ENCODE results near the gene OGDHL.
"Not testable (repeated sequence)": the region's sequence is repeated elsewhere in the genome, so short reads cannot be mapped to it uniquely, and the experiment has no call there.

OGDHL gene

DNA sequence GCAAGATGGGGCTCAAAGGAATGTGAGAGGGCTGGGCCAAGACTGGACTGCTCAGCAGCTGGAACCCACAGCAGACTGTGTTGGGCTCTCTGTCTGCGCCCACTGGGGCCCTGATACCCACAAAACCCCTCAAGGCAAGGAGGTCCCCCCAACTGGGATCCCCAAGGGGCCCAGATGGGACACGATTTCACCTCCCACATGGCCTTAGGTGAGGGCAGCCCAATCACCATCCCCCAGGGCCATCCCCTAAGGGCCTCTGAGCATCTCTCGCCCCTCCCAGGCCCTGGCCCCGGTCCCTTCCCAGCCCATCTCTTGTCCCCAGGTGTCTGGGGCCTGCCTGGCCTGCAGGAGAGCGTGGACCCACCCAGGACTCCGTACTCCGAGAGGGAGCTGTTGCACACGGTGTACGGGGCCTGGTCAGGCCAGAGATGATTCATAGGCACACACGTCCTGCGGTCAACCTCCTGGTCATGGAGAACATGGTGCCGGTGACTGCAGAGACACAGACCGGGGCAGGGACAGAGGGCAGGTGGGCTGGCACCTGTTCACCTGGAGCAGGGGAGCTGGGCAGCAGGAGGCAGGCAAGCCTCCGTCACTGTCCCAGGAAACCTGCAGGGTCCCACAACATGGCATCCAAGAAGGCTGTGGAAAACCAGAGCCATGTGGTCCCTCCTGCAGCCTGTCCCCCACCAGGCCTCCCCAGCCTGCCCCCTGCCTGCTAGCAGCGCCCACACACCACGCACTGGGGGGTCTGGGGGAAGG is 21.6 kb downstream of the OGDHL start:
- in situ Hi-C loops (cut with MboI; ENCODE audit: low sequenced_read_pairs) = no loop called here

DNA sequence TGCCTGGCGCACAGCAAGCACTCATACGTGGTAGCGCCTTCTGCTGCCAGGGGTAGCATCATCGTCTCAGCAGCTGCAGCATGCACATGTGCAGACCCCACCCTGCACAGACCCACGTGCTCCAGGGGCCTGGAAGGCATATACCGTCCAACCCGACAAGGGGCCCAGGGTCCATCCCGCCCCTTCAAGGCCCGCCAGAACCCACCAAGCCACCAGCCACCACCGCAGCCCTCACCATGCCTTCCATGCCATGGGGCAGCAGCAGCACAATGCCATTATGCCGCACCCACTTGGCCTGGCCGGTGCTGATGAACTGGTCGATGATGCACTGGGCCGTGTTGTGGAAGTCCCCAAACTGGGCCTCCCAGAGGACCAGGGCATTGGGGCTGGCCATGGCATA is 22.7 kb downstream of the OGDHL start:
- in situ Hi-C loops (cut with MboI; ENCODE audit: low sequenced_read_pairs) = no loop called here

DNA sequence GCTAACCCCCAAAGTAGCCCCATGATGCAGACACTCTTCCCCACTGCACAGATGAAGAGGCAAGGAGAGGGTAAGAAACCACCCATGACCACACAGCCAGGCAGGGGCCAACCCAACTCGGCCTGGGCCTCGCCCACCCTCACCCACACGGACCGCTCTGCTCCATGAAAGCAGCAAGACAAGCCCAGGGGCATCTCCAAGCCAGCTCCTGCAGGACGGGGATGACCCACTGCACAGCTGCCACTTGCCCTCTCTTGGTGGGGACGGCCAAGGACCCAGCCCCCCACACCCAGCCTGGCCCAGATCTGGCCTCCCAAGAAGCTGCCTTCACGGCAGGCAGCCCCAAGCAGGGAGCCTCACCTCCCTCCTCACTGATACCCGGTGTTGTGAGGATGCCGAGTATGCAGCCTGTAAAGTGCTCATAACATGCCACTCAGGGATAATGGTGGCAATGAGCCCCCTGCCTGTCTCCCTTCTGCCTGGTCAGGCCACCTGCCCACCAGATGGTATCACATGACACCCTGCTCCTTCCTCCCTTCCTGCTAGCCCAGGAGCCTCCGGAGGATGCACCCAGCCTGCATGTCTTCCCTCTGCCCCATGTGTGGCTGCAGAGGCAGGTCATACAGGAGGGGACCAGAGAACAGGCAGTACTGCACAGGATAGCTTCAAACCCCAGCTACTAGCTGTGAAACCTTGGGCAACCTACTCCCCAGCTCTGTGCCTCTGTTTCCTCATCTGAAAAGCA is 23.3 kb downstream of the OGDHL start:
- in situ Hi-C loops (cut with MboI; ENCODE audit: low sequenced_read_pairs) = no loop called here

DNA sequence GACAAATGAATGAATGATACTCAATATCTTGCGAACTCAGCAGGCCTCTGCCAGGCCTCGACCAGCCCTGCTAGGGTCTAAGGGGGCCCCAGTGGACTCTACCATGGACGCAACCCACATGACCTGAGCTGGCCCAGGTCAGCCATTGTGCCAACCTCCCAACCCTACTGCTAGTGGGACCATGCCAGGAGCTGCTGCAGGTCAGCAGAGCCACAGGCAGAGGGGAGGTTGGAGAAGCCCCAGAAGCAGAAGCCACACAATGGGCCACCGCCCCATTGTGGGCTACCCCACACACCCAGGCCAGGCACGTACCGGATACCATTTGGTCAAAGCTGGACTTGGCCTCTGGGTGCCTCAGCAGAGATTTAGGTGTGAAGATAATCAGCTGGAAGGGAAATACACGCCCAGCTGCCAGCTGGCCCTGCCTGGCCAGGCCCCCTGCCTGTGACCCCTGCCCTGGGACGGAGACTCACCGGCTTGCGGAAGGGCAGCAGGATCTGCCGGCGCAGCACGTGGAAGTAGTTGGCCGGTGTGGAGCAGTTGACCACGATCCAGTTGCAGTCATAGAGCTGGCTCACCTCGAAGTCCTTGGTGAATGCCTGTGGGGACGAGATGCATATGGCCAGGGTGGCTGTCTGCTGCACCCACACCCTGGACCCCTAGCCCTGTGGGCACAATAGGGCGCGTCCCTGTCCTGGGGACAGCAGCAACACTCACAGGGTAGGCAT is 24.5 kb downstream of the OGDHL start:
- in situ Hi-C loops (cut with MboI; ENCODE audit: low sequenced_read_pairs) = no loop called here

DNA sequence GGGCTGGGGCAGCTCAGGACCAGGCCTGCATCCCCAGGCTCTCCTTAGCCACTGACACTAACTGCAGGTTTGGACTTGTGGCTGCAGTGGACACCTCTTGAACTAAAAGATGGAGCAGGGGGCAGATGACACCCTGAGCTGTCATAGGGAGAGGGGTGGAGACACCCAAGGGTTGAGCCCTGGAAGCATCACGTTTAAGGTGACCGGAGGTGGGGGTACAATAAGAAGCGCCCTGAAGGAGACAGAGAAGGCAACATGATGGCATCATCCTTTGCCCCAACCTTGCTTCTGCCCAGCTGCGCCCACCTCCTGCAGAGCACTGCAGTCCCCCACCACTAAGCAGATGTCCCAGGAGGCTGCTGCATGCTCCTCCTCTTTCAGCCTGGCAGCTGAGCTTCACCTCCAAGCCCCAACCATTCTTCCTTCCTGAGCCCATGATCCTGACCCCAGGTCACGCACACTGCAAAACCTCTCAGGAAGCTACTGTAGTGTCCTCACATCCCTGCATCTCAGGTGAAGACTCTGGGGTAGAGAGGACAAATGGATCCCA is 25.5 kb downstream of the OGDHL start:
- in situ Hi-C loops (cut with MboI; ENCODE audit: low sequenced_read_pairs) = no loop called here

DNA sequence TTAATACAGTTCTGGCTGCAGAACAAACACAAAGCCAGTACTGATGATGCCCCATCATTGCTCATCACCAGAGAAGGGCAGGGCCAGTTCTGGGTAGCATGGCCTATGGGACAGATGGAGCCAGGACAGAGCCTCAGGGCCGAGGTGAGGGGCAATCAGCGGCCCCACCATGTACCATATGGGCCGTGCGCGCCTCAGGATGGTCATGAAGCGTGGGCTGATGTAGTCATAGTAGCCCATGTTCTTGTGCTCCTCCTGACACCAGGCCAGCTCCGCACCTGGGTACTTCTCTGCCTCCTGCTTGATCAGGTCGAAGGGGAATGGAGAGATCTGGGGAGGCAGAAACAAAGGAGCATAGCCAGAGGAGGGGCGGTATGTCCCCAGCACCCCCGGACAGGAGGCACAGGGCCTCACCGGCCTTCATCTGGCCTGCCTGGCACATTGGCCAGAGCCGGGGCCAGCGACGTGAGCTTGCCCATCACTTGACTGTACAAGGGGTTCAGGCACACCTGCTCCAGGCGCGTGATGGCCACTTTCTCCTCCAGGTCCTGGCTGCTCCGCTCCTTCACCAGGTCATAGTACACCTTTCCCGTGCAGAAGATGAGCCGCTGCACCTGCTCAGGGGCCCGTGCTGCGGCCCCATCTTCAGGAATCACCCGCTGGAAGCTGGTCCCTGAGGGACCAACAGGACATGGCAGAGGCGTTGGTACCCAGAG is 26.1 kb downstream of the OGDHL start:
- in situ Hi-C loops (cut with MboI; ENCODE audit: low sequenced_read_pairs) = no loop called here

DNA sequence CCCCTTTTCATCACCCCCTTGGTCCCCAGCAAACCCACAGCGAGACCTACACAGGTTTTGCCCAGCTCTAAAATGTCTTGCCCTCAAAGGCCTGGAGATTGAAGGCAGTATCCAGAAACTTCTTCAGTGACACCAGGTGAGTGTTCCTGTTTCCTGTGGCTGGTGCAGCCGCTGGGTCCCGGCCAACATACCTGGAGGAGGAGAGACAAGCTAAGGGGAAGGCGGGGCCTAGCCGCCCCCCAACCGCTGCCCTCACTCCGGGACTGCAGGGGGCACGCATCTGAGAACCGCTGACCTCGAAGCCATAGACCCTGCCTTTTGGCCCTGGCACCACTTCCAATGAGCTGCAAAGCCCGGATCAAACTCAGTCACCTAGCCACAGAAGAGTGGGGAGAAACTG is 27.0 kb downstream of the OGDHL start:
- in situ Hi-C loops (cut with MboI; ENCODE audit: low sequenced_read_pairs) = no loop called here

DNA sequence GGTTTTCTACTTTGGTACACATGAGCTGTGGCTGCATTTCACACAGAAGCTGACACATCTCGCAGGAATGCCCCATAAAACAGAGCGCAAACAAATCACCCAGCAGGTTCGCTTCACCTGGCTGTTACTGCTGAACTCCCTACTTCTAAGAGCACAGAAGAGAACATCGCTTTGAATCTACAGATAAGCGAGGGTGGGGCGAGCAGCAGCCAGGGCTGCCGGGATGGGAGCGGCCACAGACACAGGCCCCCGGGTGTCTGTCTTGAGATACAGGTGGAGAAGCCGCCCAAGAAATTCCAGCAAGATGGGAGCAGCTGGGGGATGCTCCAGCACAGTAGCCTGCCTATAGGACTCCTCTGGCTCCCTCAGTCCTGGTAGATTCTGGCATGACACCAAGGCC is 27.4 kb downstream of the OGDHL start:
- in situ Hi-C loops (cut with MboI; ENCODE audit: low sequenced_read_pairs) = no loop called here

DNA sequence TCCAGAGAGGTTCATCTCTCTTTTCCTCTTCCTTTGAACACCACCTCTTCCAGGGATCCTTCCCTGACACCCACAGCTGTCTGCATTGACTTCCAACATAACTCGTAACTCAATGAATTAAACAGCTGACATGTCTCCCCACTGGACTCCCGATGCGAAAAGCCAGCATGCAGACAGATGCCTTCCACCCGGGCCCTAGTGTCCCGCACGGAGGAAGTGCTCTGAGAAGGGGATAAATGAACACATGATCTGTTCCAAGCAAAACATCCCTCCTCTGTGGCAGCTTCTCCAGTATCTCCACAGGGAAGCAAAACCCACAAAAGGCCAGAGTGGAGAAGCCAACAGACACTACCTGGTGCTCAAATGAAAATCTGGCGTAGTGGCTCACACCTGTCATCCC is 28.3 kb downstream of the OGDHL start:
- in situ Hi-C loops (cut with MboI; ENCODE audit: low sequenced_read_pairs) = no loop called here

DNA sequence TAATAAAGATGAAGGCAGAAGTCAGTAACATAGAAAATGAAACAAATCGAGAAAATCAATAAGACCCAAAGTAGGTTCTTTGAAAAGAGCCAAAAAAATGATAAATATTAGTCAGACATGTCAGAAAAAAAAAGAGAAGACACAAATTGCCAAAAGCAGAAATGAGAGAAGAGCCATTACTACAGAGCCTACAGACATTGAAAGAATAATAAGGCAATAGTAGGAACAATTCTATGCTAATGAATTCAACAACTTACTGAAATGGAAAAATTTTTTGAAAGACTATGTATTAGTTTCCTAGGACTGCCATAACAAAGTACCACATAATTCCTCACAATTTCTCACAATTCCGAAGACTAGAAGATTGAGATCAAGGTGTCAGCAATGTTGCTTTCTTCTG is 35.5 kb downstream of the OGDHL start:
- in situ Hi-C loops (cut with MboI; ENCODE audit: low sequenced_read_pairs) = no loop called here

DNA sequence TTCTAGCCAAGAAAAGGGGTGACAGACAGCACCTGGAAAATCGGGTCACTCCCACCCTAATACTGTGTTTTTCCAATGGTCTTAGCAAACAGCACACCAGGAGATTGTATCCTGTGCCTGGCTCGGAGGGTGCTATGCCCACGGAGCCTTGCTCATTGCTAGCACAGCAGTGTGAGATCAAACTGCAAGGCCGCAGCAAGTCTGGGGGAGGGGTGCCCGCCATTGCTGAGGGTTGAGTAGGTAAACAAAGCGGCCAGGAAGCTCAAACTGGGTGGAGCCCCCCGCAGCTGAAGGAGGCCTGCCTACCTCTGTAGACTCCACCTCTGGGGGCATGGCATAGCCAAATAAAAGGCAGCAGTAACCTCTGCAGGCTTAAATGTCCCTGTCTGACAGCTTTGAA is 47.0 kb downstream of the OGDHL start:
- in situ Hi-C loops (cut with MboI; ENCODE audit: low sequenced_read_pairs) = not testable (repeated sequence)

DNA sequence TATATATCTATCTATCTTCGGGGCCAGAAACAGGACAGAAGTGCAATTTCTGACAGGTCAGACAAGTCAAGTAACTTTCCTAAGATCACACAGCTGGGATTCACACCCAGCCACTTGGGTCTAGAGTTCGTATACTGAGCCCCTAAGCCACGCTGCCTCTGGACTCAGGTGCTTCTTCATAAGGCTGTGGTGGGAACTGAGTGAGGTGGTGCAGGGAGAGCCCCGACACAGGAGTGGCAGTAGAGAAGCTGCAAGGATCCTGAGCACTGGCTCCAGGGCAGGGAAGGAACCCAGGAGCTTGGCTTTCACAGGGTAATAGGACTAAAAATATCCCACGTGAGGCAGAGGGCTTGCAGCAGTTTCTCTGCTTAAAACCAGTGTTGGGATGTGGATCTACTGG is 48.9 kb downstream of the OGDHL start:
- in situ Hi-C loops (cut with MboI; ENCODE audit: low sequenced_read_pairs) = no loop called here

DNA sequence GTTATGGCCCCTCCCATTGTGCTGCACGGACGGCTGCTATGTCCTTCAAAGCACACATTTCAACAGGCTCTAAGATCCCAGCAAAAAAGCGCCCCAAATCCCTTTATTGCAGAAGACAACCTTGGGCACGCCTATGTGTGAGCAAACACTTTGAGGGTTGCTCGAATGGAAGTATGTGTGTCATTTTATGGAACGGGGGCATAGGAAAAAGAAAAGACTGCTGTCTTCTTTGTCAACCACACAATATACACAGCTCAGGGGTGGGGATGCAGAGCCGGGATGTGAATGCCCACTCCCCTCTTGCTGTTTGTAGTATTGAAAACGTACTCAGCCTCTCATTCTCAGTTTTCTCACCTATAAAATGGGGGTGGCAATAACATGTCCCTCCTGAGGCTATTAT is 50.6 kb downstream of the OGDHL start:
- in situ Hi-C loops (cut with MboI; ENCODE audit: low sequenced_read_pairs) = no loop called here

DNA sequence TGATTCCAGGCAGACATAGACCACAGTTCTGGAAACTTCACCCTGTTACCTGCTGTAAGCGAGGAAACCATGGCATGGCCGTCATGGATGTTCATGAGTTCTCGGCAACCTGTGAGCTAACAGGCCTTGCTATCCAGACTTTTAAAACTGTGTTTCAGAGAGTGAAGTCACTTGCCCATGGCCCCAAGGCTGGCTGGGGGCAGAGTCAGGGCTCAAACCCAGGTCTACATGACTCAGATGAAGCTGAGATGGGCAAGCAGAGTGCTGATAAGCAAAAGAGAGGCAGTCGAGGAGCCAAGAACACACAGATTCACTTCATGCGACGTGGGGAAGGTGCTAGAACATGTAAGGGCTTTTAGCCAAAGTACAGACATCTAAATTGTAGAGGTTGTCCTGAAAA is 51.2 kb downstream of the OGDHL start:
- in situ Hi-C loops (cut with MboI; ENCODE audit: low sequenced_read_pairs) = no loop called here

DNA sequence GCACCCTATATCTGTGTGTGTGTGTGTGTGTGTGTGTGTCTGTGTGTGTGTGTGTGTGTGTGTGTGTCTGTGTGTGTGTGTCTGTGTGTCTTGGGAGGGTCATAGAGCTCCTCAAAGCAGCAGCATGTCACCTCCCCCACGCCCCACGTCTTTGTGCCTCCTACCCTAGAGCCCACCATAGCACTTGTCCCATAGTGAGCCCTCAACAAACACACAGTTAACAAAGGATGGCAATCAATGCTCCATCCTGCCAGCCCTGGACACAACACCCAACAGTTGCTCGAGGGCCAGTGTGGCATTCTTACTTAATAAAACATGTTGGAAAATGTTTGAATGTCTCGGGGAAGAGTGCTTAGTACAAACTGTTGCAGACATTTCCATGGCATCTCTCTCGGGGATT is 52.2 kb downstream of the OGDHL start:
- in situ Hi-C loops (cut with MboI; ENCODE audit: low sequenced_read_pairs) = no loop called here

DNA sequence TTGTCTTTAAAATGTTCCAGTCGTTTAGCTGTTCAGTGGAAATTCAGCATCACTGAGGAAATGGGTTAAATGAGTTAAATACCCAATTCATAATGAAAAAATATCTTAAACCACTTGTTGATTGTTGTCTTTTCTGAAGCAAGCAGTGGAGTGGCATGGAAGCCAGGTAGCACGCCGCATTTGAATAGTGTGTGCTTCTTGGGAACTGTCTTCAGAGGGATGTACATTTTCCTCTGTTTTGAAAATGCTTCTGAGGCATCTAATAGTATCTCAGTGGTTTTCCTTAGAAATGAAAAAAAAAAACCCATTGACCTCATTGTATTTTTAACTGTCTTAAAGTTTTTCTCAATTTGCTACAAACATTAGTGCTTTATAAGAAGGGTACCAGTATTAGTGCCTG is 54.5 kb downstream of the OGDHL start:
- in situ Hi-C loops (cut with MboI; ENCODE audit: low sequenced_read_pairs) = no loop called here

DNA sequence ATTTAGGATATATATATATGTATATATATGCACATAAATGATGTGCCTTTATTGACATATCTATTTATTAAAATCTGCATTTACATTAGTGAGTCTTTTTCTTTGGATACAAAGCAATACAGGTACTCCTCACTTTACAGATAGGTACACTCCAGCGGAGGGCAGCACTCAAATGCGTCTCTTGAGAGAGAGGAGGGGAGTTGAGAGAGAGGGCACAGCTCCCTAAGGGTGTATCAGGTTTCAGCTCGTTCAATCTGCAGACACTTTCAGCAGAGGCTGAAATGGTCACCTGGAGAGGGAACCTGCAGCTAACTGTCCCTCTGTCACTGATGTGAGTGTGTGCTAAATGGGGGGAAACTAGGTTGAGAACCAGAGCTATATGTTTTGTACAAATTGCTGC is 61.1 kb downstream of the OGDHL start:
- in situ Hi-C loops (cut with MboI; ENCODE audit: low sequenced_read_pairs) = no loop called here

DNA sequence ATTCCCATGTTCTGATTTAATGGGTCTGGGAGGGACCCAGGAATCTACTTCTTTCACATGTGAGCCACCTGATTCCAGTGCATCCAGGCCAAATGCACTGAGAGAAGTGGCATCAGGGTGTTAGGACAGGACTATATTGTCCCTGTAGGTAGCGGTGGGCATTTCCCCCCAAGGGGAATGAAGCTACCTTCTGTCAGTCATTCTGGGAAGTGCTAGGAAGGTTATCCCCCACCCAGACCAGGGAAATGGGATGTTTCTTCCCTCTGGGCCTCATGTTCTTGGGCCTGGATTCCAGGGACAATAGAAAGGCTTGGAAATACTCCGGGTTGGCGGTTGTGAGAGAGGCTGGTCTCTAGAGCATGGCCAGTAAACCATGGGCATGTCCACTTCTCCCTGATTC is 61.9 kb downstream of the OGDHL start:
- in situ Hi-C loops (cut with MboI; ENCODE audit: low sequenced_read_pairs) = no loop called here

DNA sequence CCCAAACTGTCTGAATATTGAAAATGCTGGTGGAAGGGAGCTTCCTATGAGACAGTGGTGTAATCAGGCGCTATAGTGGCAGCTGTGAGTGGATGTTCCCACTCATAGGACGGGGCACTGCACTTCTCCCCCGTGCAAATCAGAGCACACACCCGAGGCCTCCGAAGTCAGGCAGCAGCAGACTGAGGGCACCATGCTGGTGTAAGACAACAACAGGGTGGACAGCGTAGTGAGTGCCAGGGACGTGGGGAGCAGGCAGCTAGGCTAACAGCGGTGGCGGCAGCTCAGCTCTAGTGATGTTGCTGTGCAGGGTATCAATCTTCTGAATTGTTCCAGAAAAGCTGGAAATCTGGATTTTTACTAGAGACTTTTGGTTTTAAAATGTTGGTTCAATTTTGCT is 63.4 kb downstream of the OGDHL start:
- in situ Hi-C loops (cut with MboI; ENCODE audit: low sequenced_read_pairs) = no loop called here

DNA sequence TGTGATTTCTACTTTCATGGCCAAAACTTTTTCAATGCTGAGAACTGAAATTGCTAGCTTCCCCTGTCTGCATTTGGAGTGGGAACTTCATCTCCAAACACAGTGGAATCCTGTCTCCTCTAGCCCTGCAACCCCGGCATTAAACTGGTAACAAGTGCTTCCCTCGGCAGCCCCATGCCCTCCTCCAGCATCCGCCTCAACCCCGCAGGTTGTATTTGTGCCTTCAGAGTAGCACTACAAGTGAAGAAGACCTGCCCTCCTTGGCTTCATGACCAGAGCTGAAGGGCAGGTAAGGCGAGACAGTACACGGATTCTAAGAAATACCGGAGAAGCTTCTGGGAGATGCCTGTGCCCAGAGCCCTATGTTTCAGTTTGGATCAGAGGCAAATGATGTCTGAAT is 65.8 kb downstream of the OGDHL start:
- in situ Hi-C loops (cut with MboI; ENCODE audit: low sequenced_read_pairs) = no loop called here

DNA sequence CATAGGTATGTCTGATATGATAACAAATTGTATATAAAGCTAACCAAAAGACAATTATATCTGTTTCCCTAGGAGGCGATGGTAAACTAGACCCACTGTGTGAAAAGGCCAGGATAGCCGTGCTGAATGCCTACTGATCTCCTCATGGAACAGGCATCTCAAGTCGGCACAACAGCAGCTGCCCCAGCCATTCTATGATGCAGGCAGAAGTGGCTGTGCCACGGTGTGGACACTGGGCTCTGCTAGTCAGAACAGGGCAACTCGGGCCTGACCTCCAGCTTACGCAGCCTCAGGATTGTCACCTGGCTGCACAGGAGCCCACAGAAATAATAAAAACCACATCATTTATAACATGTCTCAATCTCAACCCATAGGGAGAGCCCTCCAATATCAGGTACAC is 67.7 kb downstream of the OGDHL start:
- in situ Hi-C loops (cut with MboI; ENCODE audit: low sequenced_read_pairs) = no loop called here

All from hTERT RPE-1 (cell line).